ENCODE data around the gene SLC9A3. TPM values are rescaled to one million over a fixed set of nuclear protein-coding genes. Genes with fewer than 3 reads are reported as not detected.

Gene SLC9A3
- total RNA-seq, 2 experiments from 2014 or later, result 2.1 to 2.4 TPM

DNA sequence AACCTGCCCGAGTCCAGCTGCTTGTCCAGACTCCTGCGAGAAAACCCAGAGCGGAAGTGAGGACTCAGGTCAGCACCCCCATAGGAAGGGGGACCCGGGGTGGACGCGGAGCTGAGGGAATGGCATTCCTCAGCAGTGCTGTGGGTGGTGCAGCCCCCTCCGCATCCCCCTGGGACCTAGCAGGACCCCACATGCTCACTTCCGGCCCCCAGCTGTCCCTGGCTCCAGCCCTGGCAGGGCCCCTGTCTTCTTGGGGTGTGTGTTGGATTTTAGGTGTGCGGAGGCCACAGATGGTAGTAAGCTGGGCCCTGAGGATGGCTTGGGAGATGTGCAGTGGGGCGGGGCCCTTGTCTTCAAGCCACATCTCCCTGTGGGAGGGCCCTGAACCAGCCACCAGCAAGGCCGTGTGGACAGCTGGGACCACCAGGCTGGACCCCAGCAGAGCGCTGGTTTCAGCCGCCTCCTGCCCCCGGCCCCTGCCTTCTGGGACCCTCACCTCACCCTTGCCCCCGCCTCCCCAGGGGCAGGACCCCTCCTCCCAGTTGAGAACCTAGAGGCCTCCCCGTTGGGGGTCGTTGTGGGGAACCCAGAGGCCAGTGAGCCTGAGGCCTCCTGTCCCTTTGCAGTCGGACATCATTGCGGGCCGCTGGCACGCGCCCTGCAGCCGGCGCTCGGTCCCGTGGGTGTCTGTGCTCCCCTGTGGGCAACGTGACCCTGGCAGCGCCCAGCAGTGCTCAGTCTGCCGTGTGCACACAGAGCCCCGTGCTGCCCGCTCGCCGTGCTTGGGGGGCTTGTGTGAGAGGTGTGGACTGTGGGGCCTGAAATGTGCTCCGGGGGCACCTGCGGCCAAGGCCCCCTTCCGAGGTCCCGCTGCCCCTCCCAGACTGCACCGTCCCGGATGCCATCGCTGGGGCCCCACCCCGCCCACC, 10.8 kb upstream of the SLC9A3 start:
- POLR2A ChIA-PET, result no interaction called here
- no peaks in the 10 kb centered on the region for H3K36me3 Mint-ChIP-seq (ENCODE audit: low read depth)
- H3K9me3 Mint-ChIP-seq (ENCODE audit: low read depth), result no peaks in the 10 kb centered on the region
- CTCF ChIA-PET, result no interaction called here
- peaks cover 2% of the 10 kb centered on the region for H3K4me1 Mint-ChIP-seq
- H3K27me3 Mint-ChIP-seq, result peaks cover 15% of the 10 kb centered on the region
- DNase-seq (peak; percentile 2), ATAC-seq (no peak)
- intact Hi-C loops (cut with DNase I, micrococcal nuclease), result no loop called here
- H3K4me3 Mint-ChIP-seq, result no peak overlapping the region
- no peak overlapping the region for H3K27ac Mint-ChIP-seq

DNA sequence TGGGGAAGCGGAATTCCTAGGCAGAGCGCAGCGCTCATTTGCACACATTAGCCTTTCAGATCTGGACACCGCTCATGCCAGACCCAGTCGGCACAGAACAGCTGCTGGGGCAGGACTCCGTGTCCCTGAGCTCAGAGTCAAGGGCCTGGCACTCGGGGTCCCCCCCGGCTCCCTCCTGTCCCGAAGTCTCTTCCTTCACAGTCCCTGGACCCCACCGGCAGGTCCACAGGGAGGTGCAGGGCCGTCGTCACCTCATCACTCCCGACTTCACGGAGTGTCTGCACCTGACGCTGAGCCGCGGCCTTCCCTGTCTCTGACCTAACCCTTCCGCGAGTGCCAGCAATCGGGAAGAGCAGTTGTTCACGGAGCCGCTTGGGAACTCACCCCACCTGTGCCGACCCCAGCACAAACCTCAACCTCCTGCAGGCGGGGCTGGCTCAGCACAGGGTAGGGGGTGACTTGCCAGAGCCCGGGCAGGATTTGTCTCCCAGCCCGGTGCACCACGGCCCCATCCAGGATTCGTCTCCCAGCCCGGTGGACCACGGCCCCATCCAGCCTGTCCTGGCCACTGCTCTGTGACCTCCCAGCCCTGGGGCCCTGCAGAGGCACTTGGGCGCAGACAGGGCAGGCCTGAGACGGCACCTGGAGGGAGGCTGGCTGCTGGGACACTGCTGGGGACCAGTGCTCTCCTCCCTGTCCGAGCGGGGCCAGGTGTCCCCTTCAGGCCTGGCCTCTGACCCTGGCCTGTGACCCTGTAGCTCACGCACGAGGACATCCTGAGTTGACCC, 9.9 kb upstream of the SLC9A3 start:
- ATAC-seq (no peak), DNase-seq (peak; percentile 4)
- H3K27me3 Mint-ChIP-seq, result peaks cover 21% of the 10 kb centered on the region
- ChIA-PET CTCF (no interaction called here), POLR2A (no interaction called here)
- H3K36me3 Mint-ChIP-seq (ENCODE audit: low read depth), result no peaks in the 10 kb centered on the region
- H3K4me1 Mint-ChIP-seq, result peaks cover 8% of the 10 kb centered on the region
- no peaks in the 10 kb centered on the region for H3K9me3 Mint-ChIP-seq (ENCODE audit: low read depth)
- H3K4me3 Mint-ChIP-seq, result no peak overlapping the region
- intact Hi-C loops (cut with DNase I, micrococcal nuclease), result no loop called here
- H3K27ac Mint-ChIP-seq, result no peak overlapping the region

DNA sequence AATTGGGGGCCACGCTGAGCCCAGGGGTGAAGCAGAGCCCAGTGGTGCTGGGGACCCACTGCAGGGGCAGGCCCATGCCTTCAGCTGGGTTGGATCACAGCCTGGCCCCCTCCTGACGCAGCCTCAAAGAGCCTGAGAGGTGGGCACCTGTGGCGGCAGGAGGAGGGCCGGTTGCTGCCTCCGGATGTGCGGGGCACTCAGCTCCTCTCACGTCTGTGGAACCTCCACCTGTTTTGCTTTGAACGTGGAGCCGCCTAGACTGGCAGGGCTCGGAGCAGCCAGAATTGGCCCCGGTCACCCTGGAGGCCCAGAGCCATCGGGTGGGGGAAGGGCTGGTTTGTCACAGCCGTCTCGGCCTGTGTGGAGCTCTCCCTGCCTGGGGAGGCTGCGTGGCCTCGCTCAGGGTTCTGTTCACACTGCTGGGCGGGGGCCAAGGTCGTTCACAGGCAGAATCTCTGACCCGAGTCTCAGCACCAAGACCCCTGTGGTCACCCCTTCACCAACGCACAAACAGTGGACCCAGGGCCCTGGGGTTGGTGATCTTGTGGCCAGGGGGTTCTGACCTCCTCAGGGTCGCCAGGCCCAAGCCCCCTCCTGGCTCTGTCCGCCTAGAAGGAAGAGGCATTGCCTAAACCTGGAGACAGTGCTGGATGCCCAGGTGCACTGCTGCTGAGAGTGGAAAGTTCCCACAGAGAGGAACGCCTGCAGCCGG, 9.2 kb upstream of the SLC9A3 start:
- no peaks in the 10 kb centered on the region for H3K9me3 Mint-ChIP-seq (ENCODE audit: low read depth)
- no peak overlapping the region for H3K4me3 Mint-ChIP-seq
- ATAC-seq, result no peak
- no peaks in the 10 kb centered on the region for H3K36me3 Mint-ChIP-seq (ENCODE audit: low read depth)
- ChIA-PET CTCF (no interaction called here), POLR2A (no interaction called here)
- H3K27ac Mint-ChIP-seq, result no peak overlapping the region
- H3K4me1 Mint-ChIP-seq, result peaks cover 13% of the 10 kb centered on the region
- peak; percentile 3 for DNase-seq
- intact Hi-C loops (cut with DNase I, micrococcal nuclease), result no loop called here
- peaks cover 22% of the 10 kb centered on the region for H3K27me3 Mint-ChIP-seq

DNA sequence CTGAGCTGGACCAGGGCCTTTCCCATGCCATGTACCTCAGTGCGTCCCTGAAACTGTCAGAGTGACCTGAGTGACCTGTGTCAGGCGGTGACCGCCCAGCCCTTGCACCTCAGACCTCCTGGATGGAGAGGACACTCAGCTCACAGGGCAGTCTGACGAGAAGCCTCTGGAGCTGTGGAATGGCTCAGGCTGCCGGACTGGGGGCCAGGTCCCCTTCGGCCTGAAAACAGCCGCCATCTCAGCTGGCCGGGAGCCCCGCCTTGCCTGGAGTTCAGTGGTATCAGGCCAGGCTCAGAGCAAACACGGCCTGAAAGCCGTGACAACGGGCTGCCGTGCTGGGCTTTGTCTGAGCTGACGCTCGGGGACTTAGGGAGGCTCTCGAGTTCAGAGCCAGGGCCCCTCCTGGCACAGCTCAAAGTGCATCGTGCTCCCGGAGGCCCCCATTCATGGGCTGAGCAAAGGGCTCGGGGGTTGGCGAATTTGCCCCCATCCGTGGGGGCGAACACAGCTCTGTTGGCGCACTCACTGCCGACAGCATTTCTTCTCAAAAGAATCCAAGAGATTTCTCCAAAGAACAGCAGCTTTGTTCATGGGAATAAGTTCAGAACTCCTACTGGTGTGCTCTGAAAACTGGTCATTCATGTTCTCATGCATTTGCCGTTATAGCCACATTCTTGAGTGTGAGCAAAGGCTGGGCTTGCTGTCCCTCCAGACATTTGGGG, 8.4 kb upstream of the SLC9A3 start:
- Mint-ChIP-seq H3K4me1 (peaks cover 14% of the 10 kb centered on the region), H3K27me3 (peaks cover 24% of the 10 kb centered on the region), H3K36me3 (ENCODE audit: low read depth) (no peaks in the 10 kb centered on the region), H3K4me3 (no peak overlapping the region), H3K9me3 (ENCODE audit: low read depth) (no peaks in the 10 kb centered on the region), H3K27ac (no peak overlapping the region)
- DNase-seq (peak; percentile 3), ATAC-seq (no peak)
- intact Hi-C loops (cut with DNase I, micrococcal nuclease), result no loop called here
- ChIA-PET CTCF (no interaction called here), POLR2A (no interaction called here)

DNA sequence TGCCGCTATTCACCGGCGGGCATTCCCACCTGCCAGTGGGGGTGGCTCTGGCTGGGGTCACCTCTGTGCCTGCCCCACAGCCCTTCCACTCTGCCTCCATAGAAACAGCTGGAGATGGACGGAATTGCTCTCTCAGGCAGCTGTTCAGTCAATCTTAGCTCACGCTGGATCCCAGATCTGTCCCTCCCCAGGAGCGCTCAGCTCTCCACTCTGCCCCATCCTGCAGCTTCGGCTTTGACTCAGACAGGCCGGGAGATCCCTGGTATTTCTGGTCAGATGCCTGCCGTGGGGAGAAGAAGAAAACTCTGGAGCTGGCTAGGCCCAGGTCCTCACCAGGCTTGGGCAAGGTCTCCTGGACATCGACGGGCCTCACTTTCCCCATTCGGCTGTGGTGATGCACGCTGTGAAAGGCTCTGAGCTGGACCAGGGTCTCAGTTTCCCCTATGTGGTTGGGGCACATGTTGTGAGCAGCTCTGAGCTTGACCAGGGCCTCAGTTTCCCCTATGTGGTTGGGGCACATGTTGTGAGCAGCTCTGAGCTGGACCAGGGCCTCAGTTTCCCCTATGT, 7.6 kb upstream of the SLC9A3 start:
- H3K4me1 Mint-ChIP-seq, result peaks cover 23% of the 10 kb centered on the region
- H3K4me3 Mint-ChIP-seq, result no peak overlapping the region
- no peaks in the 10 kb centered on the region for H3K36me3 Mint-ChIP-seq (ENCODE audit: low read depth)
- peaks cover 32% of the 10 kb centered on the region for H3K27me3 Mint-ChIP-seq
- peak; percentile 3 for DNase-seq
- CTCF ChIA-PET, result interaction anchor here (0.6 to 0.9 kb wide), 2 partner anchors 12 to 55 kb away, joined by 3 read pairs; no protein-coding TSS in a partner anchor
- no peak overlapping the region for H3K27ac Mint-ChIP-seq
- intact Hi-C loops (cut with DNase I, micrococcal nuclease), result no loop called here
- ATAC-seq, result no peak
- POLR2A ChIA-PET, result no interaction called here
- no peaks in the 10 kb centered on the region for H3K9me3 Mint-ChIP-seq (ENCODE audit: low read depth)

DNA sequence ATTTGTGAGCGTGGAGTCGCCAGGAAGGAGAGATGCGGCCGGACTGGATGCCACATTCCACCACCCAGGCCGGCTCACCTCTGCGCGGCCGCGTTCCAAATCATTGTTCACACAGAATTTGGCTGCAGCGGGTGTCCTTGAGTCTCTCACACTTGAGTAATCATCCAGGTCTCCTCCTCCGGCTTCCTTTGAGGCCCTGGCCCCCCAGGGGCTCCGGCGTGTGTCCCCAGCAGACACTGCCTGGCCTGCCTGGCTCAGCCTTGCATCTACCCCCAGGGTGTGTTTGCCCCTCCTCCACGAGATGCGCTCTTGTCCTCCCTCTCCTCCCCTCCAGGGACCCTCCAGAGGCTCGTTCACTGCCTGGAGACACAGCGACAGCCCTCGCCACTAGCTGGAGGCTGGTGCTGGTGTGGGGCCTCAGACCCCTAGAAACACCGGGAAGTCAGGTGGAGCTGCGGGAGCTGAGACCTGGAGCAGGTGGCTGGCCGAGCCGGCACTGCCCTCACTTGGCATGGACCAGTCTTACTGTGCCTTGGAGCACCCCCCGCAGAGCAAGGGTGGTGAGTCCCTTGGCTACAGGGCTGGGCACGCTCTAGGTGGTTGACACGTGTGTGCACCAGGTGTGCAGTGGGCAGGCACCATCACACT, 7.0 kb upstream of the SLC9A3 start:
- ChIA-PET POLR2A (no interaction called here), CTCF (interaction anchor here (0.6 to 0.9 kb wide), 2 partner anchors 13 to 56 kb away, joined by 3 read pairs; no protein-coding TSS in a partner anchor)
- Mint-ChIP-seq H3K36me3 (ENCODE audit: low read depth) (no peaks in the 10 kb centered on the region), H3K27ac (no peak overlapping the region), H3K9me3 (ENCODE audit: low read depth) (no peaks in the 10 kb centered on the region), H3K27me3 (peaks cover 34% of the 10 kb centered on the region), H3K4me1 (peaks cover 23% of the 10 kb centered on the region), H3K4me3 (no peak overlapping the region)
- ATAC-seq (no peak), DNase-seq (peak; percentile 3)
- intact Hi-C loops (cut with DNase I, micrococcal nuclease), result no loop called here

DNA sequence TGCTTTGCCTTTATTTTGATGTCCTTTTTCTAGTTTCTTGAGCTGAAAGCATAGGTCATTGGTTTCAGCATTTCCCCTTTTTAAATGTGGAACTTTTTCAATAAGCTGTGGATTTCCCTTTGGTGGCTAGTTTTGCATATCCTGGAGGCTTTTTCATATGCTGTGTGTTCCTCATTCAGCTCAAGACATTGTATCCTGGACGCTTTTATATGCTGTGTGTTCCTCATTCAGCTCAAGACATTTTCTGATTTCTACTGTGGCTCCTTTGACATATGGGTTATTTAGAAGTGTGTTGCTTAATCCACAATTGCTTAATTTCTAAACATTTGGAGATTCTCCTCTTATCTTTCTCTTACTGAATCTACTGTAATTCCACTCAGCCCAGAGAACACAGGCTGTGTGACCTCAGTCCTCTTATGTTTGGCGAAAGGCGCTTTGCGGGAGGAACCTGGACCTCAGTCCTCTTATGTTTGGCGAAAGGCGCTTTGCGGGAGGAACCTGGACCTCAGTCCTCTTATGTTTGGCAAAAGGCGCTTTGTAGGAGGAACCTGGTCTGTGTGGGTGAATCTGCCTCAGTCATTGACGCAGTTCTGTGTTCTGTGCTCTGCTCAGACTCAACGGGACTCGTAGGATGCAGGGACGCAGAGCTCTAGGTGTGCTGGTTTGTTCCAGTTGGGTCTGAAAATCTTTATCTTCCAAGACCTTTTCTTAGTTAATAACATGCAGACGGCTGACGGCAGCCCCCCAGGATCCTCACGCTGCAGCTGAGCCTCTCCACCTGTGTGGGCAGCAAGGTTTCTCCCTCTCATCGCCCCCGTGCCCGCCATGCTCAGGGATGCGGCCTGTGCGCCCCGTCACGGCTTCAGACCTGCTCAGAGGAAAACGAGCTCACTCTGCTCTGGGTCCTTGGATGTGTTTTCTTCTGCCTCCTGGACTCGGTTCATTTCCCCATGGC, 6.0 kb upstream of the SLC9A3 start:
- POLR2A ChIA-PET, result interaction anchor here (0.7 kb wide), 1 partner anchor 58 kb away, joined by 3 read pairs; no protein-coding TSS in a partner anchor
- intact Hi-C loops (cut with DNase I, micrococcal nuclease), result no loop called here
- Mint-ChIP-seq H3K36me3 (ENCODE audit: low read depth) (no peaks in the 10 kb centered on the region), H3K27me3 (peaks cover 43% of the 10 kb centered on the region), H3K4me3 (no peak overlapping the region), H3K27ac (no peak overlapping the region), H3K4me1 (peaks cover 27% of the 10 kb centered on the region), H3K9me3 (ENCODE audit: low read depth) (no peaks in the 10 kb centered on the region)
- DNase-seq (peak; percentile 2), ATAC-seq (no peak)
- CTCF ChIA-PET, result interaction anchor here (0.8 to 1.1 kb wide), 2 partner anchors 182 to 342 kb away, joined by 3 read pairs; no protein-coding TSS in a partner anchor

DNA sequence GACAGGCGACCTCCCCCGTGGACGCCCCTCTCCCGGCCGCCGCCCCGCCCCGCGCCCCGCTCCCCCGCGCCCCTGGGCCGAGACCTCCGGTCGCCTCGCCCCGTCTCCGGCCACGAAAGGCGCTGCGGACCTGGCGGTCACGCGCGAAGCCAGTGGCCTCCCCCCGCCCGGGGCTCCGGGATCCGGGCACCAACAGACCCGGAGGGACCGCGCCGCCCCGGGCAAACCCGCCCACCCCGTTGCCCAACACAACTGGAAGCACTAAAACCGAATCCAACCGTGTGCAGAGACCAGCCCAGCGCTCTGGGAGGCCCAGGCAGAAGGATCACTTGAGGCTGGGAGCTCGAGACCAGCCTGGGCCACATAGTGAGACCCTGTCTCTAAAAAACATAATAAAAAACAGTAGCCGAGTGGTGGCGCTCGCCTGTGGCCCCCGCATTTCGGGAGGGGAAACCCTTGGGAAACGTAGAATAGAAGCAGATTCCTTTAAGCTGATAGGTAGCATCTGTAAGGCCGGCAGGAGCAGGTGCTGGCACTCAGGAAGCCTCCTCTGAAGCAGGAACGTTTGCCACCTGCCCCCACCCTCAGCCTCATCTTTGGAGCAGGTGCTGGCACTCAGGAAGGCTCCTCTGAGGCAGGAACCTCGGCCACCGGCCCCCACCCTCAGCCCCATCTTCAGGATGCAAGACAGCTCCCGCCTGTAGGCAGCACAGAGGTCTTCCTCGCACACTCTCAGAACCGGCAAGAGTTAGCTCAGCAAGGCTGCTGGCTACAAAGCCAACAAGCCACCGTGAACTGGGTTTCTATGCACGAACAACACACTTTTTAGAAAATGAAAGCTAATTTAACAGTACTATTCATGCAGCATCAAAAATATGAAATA, 4.6 kb upstream of the SLC9A3 start:
- intact Hi-C loops (cut with DNase I, micrococcal nuclease), result no loop called here
- H3K27ac Mint-ChIP-seq, result no peak overlapping the region
- no peak for ATAC-seq
- POLR2A ChIA-PET, result no interaction called here
- H3K9me3 Mint-ChIP-seq (ENCODE audit: low read depth), result no peaks in the 10 kb centered on the region
- H3K27me3 Mint-ChIP-seq, result peaks cover 49% of the 10 kb centered on the region
- H3K4me3 Mint-ChIP-seq, result no peak overlapping the region
- peak; percentile 28 for DNase-seq
- CTCF ChIA-PET, result interaction anchor here (0.7 to 1.1 kb wide), 4 partner anchors 9 to 340 kb away, joined by 3 read pairs; no protein-coding TSS in a partner anchor
- peaks cover 32% of the 10 kb centered on the region for H3K4me1 Mint-ChIP-seq
- no peaks in the 10 kb centered on the region for H3K36me3 Mint-ChIP-seq (ENCODE audit: low read depth)
